Thoracic aorta (tissue), 2 donors: ENCODE results near the gene ZER1. TPM values are rescaled to one million over a fixed set of nuclear protein-coding genes. Genes with fewer than 3 reads are reported as not detected.

Experiments
- ATAC-seq: fragments of 150-250 bp; one replicate; pipeline ENCODE4 v1.8.0; 2017; ENCODE audit warnings: low read depth; ENCODE audit not compliant: insufficient number of reproducible peaks, low FRiP score
- DNase-seq: peaks from one replicate; pipeline ENCODE4 v3.0.0-alpha.2; 2020; ENCODE audit warnings: low spot score
- H3K27ac ChIP-seq, 2 donors: fragments of 200-600 bp; sonication (generic); 1 replicate in 1 of 2; 2 replicates in 1 of 2; pipeline ENCODE4 v1.5.1; 2016; ENCODE audit warnings: mild to moderate bottlenecking in 2 of 2, moderate library complexity in 2 of 2
- H3K27me3 ChIP-seq: fragments of 200-600 bp; sonication (generic); replicated peaks from 2 replicates; pipeline ENCODE4 v1.6.0; 2016; ENCODE audit warnings: mild to moderate bottlenecking; ENCODE audit not compliant: insufficient read depth
- H3K36me3 ChIP-seq: fragments of 200-600 bp; sonication (generic); one replicate; pipeline ENCODE4 v1.5.1; 2016
- H3K4me1 ChIP-seq, 2 donors: fragments of 200-600 bp; sonication (generic); 1 replicate in 1 of 2; 2 replicates in 1 of 2; pipeline versions ENCODE4 v1.5.1 to v1.6.0; 2016; ENCODE audit warnings: low read depth in 2 of 2, mild to moderate bottlenecking in 1 of 2; ENCODE audit not compliant: control insufficient read depth in 1 of 2
- H3K4me3 ChIP-seq: fragments of 200-600 bp; sonication (generic); 2 replicates; pipeline ENCODE4 v1.5.1; 2016; ENCODE audit warnings: mild to moderate bottlenecking
- H3K9me3 ChIP-seq: fragments of 200-600 bp; sonication (generic); 2 replicates; pipeline ENCODE4 v1.5.1; 2016
- total RNA-seq, 2 donors: library from RNA; depleted of rRNA; stranded (reverse); fragments of >200 nt; gene quantifications; one replicate each; pipeline versions ENCODE4 v1.1.0 to v1.2.3, GENCODE V29; 2016
- TF ChIP-seq, protein P1 (sequence below): fragments of 200-600 bp; sonication (generic); IDR thresholded peaks from one replicate; pipeline ENCODE4 v1.5.1; 2019; ENCODE audit warnings: antibody characterized with exemption

The ZER1 gene
- total RNA-seq, 2 donors from 2014 or later: 42.5 to 65.4 TPM

DNA sequence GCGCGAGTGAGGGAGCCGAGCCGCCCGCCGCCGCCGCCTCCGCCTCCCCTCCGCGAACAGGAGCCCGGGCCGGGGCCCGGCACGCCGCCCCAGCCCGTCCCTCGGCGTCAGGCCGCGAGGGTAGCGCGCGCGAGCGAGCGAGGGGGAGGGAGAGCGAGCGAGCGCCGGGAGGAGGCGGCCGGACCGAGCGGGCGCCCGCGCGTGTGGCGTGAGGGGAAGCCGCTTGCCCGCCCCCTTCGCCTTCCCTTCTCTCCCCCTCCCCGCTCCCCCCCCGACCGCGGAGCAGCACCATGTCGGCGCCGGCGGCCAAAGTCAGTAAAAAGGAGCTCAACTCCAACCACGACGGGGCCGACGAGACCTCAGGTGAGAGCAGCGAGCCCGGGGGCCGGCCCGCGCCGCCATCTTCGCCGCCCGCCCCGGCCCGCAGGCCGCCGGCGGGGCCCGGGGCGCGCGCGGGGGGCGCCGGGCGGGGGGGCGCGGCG lies 82.4 kb downstream of the ZER1 start:
- H3K36me3 ChIP-seq: peaks cover 18% of the 10 kb centered on the region
- H3K4me3 ChIP-seq: peak overlapping the region; percentile 92

DNA sequence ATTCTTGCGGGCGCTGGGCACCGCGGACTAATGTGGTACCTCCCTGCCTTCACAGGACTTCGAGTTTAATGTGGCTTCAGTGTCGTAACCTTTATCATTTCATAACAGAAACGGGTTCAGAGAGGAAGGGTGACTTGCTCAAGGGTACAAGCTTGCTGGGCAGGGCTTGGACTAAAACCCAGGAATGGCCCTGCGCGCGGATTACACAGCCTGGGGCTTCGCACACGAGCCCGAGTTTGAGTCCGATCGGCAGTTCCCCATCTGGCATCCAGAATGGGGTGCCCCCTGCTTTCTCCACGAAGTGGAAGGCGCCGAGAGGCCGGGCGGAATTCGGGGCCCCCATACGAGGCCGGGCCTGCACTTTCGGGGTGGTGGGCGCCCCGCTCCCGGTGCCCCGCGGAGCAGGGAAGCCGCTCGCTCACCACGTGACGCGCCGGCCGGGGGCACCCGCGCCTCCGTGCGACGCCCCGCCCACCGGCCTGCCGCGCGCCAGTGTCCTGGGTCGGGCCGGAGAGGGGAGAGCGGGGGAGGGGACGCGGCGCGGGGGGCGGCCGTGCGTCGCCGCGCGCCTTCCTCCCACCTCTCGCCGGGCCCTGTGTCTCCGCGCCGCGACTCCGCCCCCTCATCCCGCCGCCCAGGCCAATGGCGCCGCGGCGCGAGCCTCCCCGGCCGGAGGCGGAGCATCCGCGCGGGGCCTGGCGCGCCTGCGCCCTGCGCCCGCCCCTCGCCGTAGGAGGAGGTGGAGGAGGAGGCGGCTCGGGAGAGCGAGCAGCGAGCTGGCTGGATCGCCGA lies 83.0 kb downstream of the ZER1 start, which contains the start of gene SET:
Gene SET (plus strand): TSS at position 722 of the 792 bp plus-strand sequence. CDS start 361 bp downstream, outside the sequence.
- peak within 1 kb of the TSS; percentile 92 for H3K4me3 ChIP-seq
- peak; percentile 69 for DNase-seq
- peak within 1 kb of the TSS; percentile 85 to 88 for H3K27ac ChIP-seq
- TF ChIP-seq, protein P1, sequence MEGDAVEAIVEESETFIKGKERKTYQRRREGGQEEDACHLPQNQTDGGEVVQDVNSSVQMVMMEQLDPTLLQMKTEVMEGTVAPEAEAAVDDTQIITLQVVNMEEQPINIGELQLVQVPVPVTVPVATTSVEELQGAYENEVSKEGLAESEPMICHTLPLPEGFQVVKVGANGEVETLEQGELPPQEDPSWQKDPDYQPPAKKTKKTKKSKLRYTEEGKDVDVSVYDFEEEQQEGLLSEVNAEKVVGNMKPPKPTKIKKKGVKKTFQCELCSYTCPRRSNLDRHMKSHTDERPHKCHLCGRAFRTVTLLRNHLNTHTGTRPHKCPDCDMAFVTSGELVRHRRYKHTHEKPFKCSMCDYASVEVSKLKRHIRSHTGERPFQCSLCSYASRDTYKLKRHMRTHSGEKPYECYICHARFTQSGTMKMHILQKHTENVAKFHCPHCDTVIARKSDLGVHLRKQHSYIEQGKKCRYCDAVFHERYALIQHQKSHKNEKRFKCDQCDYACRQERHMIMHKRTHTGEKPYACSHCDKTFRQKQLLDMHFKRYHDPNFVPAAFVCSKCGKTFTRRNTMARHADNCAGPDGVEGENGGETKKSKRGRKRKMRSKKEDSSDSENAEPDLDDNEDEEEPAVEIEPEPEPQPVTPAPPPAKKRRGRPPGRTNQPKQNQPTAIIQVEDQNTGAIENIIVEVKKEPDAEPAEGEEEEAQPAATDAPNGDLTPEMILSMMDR: no peak
- H3K27me3 ChIP-seq: no peaks in the 10 kb centered on the region
- peaks cover 14% of the 10 kb centered on the region for H3K36me3 ChIP-seq
- ATAC-seq: peak; percentile 85
- no peaks in the 10 kb centered on the region for H3K9me3 ChIP-seq
- H3K4me1 ChIP-seq: peaks cover 16 to 28% of the 10 kb centered on the region in 2 donors

More for the DNA sequence above, 82.4 kb downstream of the ZER1 start:
- H3K4me1 ChIP-seq: peaks cover 16 to 22% of the 10 kb centered on the region in 2 donors
- H3K27ac ChIP-seq: peak overlapping the region; percentile 74 to 85
- TF ChIP-seq, protein P1: no peak
- no peaks in the 10 kb centered on the region for H3K9me3 ChIP-seq
- ATAC-seq (no peak), DNase-seq (no peak)
- H3K27me3 ChIP-seq: no peaks in the 10 kb centered on the region

DNA sequence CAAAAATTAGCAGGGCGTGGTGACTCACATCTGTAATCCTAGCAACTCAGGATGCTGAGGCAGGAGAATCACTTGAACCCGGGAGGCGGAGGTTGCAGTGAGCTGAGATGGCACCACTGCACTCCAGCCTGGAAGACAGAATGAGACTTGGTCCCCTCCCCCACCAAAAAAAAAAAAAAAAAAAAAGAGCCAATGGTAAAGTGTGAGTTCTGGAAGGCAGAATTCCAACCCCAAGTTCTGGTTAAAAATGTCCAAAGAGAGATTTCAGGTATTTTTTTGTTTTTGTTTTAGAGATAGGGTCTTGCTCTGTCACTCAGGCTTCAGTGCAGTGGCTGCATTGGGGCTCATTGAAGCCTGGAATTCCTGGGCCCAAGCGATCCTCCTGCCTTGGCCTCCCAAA lies 84.3 kb downstream of the ZER1 start:
- Histone ChIP-seq H3K36me3 (peaks cover 1% of the 10 kb centered on the region), H3K4me3 (no peak overlapping the region), H3K27me3 (no peaks in the 10 kb centered on the region), H3K4me1 (peaks cover 21 to 36% of the 10 kb centered on the region in 2 donors), H3K9me3 (no peaks in the 10 kb centered on the region), H3K27ac (no peak overlapping the region)
- TF ChIP-seq, protein P1: no peak
- ATAC-seq: no peak
- DNase-seq: no peak

DNA sequence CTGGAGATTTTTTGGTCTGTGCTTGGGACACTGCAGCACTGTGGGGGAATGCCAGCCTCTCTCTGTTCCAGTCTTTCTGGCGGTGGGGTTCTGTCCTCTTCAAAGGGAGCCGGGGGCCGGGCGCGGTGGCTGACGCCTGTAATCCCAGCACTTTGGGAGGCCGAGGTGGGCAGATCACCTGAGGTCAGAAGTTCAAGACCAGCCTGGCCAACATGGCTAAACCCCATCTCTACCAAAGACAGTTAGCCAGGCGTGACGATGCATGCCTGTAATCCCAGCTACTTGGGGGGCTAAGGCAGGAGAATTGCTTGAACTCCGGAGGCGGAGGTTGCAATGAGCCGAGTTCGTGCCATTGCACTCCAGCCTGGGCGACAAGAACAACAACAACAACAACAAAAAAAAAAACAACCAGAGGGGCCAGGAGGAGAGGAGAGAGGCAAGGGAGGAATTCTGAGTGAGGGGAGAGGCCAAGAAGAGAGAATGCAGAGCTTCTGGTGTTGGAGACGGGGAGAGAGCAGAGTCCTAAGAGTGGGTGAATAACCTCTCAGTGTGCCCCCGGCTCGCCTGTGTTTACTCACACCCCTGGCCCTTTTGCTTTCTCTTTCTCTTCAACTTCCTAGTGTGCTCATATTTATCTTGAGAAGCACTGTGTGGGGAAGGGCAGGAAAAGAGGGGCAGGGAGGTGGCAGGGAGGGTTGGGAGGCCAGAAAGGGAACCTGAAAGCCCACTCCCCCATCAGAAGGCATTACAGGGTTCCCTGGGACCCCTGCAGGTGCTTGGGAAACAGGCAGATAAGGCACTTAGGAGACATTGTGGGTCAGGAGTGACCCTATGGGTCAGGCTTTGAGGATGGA lies 85.9 kb downstream of the ZER1 start:
- H3K27ac ChIP-seq: peak overlapping the region in 1 of 2 donors; percentile 28

More for the DNA sequence above, 85.9 kb downstream of the ZER1 start:
- no peaks in the 10 kb centered on the region for H3K27me3 ChIP-seq
- H3K36me3 ChIP-seq: no peaks in the 10 kb centered on the region
- H3K9me3 ChIP-seq: no peaks in the 10 kb centered on the region
- TF ChIP-seq, protein P1: no peak
- H3K4me3 ChIP-seq: peak overlapping the region; percentile 43
- DNase-seq: no peak
- peaks cover 20 to 27% of the 10 kb centered on the region in 2 donors for H3K4me1 ChIP-seq
- ATAC-seq: no peak
